Activated T-cell treated with anti-CD3 and anti-CD28 coated beads for 24 hours (primary cell): Measurements from ENCODE around the gene RPL11.
"Not testable (repeated sequence)": the region's sequence is repeated elsewhere in the genome, so short reads cannot be mapped to it uniquely, and the experiment has no call there.

Experiments used
- DNase-seq: peaks from one replicate; pipeline ENCODE4 v3.0.0-alpha.2; 2020; ENCODE audit warnings: low read depth

RPL11 gene

GRCh38 chr1:23685197-23685596 lies 6.4 kb upstream of the RPL11 start:
- DNase-seq = not testable (repeated sequence)

- not testable (repeated sequence) for DNase-seq
Observed at GRCh38 chr1:23687680-23688079, 3.9 kb upstream of the RPL11 start.

GRCh38 chr1:23688281-23688680 lies 3.3 kb upstream of the RPL11 start:
- DNase-seq = not testable (repeated sequence)

GRCh38 chr1:23692308-23692871 lies 784 bp downstream of the RPL11 start:
- DNase-seq = no peak

- no peak for DNase-seq
Observed at GRCh38 chr1:23693599-23693998, 2.0 kb downstream of the RPL11 start.

GRCh38 chr1:23694371-23694770 lies 2.8 kb downstream of the RPL11 start:
- no peak for DNase-seq

- DNase-seq = no peak
Observed at GRCh38 chr1:23695667-23696066, 4.1 kb downstream of the RPL11 start.

- DNase-seq = no peak
Observed at GRCh38 chr1:23696335-23696989, 4.9 kb downstream of the RPL11 start.

GRCh38 chr1:23698466-23698865 lies 6.9 kb downstream of the RPL11 start:
- no peak for DNase-seq

- no peak for DNase-seq
Observed at GRCh38 chr1:23699280-23700179, 7.9 kb downstream of the RPL11 start.

GRCh38 chr1:23701310-23701709 lies 9.7 kb downstream of the RPL11 start:
- no peak for DNase-seq

- no peak for DNase-seq
Observed at GRCh38 chr1:23701996-23702395, 10.4 kb downstream of the RPL11 start.

GRCh38 chr1:23704834-23705495 lies 13.4 kb downstream of the RPL11 start:
- DNase-seq = no peak

GRCh38 chr1:23709229-23709628 lies 17.6 kb downstream of the RPL11 start:
- DNase-seq = no peak

GRCh38 chr1:23718482-23718881 lies 26.9 kb downstream of the RPL11 start:
- no peak for DNase-seq

- no peak for DNase-seq
Observed at GRCh38 chr1:23719162-23719820, 27.7 kb downstream of the RPL11 start.

- DNase-seq = no peak
Observed at GRCh38 chr1:23720256-23720995, 28.8 kb downstream of the RPL11 start.

- no peak for DNase-seq
Observed at GRCh38 chr1:23722652-23723051, 31.0 kb downstream of the RPL11 start.

- DNase-seq = no peak
Observed at GRCh38 chr1:23726686-23727085, 35.1 kb downstream of the RPL11 start.

- DNase-seq = no peak
Observed at GRCh38 chr1:23727362-23727811, 35.8 kb downstream of the RPL11 start.
